Left forelimb (tissue), 1 donor: ENCODE measurements around the gene TCF7L2.

Experiments used
- DNase-seq: peaks from one replicate; pipeline ENCODE4 v3.0.0-alpha.2; 2018; ENCODE audit warnings: low spot score

TCF7L2 gene

GRCh38 chr10:113126229-113127201 is 176.5 kb downstream of the TCF7L2 start:
- peak; percentile 77 for DNase-seq

DNA sequence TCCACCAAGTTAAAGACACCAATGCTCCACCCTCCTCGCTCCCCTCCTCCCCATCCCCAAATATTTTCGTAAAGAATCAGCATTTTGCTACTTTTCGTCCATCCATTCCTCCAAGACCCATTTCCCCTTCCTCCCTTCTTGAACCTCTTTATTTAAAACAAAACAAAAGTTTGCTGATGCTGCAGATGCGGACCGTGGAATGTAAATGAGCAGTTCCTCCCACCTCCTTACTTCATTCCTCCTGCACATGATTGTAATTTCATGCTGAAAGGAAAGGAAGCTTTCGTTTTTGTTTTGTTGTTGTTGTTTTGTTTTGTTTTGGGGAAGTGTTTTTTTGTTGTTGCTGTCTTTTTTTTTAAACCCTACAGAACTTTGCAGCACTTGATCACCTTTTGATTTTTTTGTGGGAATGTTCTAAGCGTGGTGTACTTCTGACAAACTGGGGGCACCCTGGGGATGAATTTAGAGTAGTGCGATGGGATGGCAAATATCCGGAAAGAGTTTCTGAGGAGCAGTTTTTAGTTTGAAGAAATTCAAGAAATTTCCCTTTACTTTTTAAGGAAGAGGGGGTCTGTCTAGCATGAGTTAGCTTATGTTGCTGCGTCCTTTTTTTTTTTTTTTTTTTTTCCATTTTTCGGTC is 177.3 kb downstream of the TCF7L2 start:
- DNase-seq = no peak

DNA sequence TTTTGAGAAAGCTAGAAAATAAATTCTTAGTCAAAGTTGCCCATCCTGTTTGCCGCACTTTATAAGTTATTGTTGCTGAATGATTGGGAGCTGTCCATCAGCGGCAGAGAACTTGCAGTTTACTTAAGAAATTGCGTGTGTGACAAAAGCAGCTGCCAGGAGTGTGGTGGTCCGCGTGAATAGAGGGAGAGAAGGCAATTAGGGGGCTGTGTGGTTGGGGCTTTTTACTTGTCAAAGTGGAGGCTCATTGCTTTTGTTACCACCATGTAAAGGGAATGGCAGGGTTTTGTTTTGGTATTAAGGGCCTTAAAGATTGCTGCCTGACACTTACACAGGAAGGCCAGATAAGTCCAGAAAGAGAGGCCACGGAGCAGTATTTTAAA is 177.8 kb downstream of the TCF7L2 start:
- no peak for DNase-seq

DNA sequence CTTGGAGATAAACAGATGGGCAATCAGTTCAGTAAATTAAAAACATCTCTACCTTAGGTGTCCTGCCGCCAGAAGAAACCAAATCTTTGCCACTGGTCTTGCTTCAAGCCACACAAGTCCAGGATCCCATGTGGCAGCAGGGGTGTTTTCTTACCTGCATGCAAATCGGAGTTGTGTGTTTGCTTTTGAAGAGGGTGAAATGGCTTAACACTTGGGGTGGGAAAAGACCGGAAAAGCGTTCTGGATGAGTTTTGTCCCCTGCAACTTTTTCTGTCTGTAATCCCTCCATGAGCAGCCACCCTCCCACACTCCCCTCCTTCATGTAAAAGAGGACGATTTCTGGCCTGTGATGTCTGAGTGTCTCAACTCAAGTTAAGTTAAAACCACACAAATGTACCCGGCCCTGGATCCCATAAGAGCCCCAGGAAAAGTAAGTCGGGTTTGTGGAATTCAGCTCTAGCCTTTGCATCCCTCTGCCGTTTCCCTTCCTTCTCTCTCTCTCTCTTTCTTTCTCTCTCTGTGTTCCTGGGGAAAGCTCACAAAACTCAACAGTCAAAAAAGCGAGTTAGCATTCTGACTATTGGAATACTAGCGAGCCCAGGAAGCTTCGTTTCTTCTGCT is 178.5 kb downstream of the TCF7L2 start:
- DNase-seq = no peak

DNA sequence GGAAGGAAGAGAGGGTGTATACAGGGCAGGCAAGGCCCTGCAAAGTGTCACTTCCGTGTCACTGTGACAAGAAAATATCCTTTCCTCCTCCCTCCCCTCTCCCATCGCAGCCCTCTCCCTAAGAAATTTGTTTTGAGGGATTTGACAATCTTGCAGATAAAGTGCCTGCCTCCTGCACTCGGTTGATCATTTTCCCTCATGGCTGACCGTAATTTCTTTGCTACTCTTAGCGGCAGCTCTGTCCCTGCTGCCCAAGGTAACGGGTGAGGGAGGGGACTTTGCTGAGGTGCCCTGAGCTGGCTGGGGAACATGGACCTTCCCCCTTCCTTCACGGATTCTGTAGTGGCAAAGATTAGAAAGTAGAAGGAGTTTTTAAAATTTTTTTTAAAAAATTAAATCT is 179.1 kb downstream of the TCF7L2 start:
- no peak for DNase-seq

- no peak for DNase-seq
These were observed 180.1 kb downstream of the TCF7L2 start for GRCh38 chr10:113130014-113130641.

- DNase-seq = no peak
These were observed 181.7 kb downstream of the TCF7L2 start for GRCh38 chr10:113131613-113132261.

GRCh38 chr10:113132591-113133121 is 182.6 kb downstream of the TCF7L2 start:
- no peak for DNase-seq

DNA sequence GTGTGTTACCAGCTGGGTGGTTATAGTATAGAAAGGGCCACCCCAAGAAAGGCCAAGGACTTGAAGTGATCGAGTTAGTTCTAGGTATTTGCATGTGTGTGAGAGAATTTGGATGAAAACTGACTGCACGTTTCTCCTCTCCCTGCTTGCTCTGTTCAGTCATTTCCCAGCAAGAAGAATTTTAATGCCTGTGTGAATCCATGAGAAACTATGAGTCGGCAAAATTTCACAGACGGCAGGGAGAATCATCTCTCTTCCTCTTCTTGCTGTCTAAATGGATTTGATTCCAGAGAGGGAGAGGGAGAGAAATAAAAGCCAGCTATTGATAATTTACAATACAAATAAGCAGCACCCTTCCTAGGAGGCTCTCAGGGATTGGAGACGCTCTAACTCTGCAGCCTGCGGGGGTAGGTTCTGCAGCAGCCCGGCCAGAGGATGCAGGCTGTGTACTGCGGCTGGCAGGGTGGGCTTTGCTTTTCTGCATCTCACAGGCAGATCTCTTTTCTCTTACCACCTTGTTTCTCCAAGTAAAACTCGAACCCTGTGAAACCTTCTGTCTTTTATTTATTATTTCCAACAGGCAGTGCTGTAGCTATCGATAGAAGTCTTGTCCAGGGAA is 183.6 kb downstream of the TCF7L2 start:
- no peak for DNase-seq

GRCh38 chr10:113135025-113135424 is 185.0 kb downstream of the TCF7L2 start:
- no peak for DNase-seq

DNA sequence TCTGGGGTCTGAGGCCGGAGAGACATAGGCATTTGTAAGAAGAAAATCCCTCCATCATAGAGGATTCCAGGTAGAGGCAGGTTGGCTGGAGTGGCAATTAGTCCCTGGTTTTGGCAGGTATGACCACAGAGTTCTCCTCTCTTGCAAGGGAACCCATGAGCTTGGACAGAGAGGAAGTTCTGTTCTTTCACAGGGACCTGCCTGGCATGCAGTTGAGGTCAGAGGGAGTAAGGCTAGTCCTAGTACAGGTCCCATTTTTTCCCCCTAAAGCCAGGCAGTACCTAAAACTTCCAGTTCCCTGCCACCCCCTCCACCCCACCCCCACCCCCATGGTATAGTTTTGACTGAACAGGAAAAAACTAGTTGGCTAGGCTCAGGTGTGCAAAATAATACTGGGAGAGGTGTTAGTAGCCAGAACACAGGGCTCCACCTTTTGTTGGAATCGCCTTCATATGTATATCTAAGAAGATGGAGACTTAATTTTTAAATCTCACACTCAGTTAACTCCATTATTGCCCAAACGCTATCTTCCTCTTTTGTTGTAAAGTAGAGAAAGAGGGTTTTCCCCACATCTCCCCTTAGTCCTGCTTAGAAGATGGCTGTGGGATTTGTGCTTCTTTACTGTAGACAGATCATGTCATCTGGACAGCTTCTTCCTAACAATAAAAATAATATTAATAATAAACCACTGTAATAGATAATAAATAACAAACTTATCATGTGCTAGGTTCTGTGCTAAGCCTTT is 188.1 kb downstream of the TCF7L2 start:
- no peak for DNase-seq

GRCh38 chr10:113138937-113139585 is 189.0 kb downstream of the TCF7L2 start:
- no peak for DNase-seq

- no peak for DNase-seq
These were observed 189.7 kb downstream of the TCF7L2 start for GRCh38 chr10:113139699-113140098.

DNA sequence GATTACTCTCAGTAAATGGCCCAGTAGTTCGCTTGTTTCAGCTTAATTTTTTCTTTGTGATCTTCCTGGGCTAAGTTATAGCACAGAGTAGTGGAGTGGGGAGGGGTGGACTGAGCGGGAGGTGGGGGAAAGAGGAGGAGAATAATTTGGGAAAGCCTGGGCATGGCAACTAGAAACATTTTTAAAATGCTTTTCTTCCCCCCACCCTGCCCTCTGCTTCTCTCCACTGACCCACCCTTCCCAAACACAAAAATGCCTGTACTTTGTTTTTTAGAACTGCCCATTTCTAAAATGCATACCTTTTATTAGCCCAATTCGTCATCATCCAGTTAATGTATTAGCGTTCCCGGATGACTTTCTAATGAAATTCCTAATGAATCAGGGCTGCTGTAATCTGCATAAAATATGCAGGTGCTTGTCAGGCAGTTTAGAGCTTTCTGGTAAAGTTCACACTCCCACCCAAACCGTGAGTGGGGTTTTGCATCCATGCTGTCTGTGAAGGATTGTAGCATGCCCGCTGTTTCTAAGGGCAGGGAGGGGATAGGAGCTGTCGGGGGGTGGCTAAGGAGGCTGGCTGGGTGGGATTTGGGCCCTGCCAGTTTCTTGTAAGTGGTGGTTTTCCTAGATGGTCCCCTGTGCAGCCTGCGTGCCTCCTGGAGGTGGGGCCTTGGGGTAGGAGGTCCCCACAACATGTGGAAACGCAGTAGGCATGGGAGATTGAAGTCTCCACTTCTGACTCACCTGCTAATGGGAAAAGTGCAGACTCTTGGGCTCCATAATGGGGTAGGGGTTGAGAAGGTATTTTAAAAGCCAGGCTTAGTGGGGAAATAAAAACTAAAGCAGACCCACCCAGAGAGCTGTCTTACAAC is 190.3 kb downstream of the TCF7L2 start:
- DNase-seq = no peak

- no peak for DNase-seq
These were observed 192.7 kb downstream of the TCF7L2 start for GRCh38 chr10:113142601-113143362.

DNA sequence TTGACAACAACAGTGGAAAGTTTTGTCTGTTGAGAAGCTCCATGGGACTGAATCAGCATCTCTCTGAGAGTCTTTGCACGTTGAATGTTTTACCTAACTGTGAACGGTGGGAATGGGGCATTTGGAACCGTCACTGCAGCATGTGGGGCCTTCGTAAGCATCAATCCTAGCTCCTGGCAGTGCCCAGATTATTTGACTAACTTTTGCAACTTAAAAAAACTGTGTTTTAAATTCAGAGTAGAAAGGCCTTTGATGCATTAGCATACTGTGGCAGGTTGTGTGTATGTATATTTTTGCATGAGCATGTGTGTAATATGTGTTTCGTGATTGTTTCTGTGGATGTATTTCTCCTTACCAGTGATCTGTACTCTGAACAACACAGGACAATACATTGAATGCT is 194.5 kb downstream of the TCF7L2 start:
- no peak for DNase-seq

GRCh38 chr10:113148071-113148825 is 198.2 kb downstream of the TCF7L2 start:
- no peak for DNase-seq
